GM03348 (cell line): Measurements from ENCODE around the gene BCAR3.
"Not testable (repeated sequence)": the region's sequence is repeated elsewhere in the genome, so short reads cannot be mapped to it uniquely, and the experiment has no call there.

Experiments
- DNase-seq: peaks from one replicate; pipeline ENCODE4 v3.0.0; 2012; ENCODE audit warnings: low spot score

The BCAR3 gene

GRCh38 chr1:93576746-93577145 lies 104.9 kb downstream of the BCAR3 start:
- no peak for DNase-seq

DNA sequence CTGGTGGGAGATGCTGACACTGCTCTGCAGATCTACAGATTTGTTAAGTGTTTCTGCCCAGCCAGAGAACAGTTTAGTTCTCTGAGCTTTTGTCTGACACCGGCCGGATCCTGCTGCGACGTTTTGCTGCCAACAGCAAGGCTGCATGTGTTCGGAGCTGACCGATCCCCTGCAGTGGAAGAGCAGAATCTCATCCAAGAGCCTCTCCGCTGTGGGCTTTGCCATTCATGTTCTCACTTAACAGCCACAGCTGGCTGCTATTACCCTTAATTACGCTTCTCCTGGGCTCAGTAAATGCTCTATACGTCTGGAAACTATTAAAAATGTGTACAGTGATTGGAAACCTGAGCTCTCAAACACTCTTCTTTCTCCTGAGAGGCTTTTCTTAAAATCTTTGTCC lies 105.3 kb downstream of the BCAR3 start:
- DNase-seq = no peak

- DNase-seq = no peak
Measured at GRCh38 chr1:93575621-93576284, 105.9 kb downstream of the BCAR3 start.

DNA sequence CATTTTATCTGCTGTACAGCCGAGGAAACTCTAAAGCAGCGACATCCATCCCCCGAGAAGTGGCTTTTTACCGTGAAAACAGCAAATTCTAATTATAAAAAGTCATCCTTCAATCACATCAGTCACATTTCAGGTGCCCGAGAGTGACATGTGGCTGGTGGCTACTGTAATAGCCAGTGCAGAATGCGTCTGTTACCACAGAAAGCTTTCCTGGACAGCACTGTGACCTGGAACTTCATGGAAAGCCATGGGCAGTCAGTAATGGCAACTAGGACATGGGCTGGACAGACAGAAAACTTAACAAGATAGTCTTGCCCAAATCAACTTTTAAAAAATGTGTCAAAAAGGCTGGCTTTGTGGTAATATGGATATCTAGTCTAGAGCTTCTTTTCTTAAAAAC lies 106.6 kb downstream of the BCAR3 start:
- no peak for DNase-seq

DNA sequence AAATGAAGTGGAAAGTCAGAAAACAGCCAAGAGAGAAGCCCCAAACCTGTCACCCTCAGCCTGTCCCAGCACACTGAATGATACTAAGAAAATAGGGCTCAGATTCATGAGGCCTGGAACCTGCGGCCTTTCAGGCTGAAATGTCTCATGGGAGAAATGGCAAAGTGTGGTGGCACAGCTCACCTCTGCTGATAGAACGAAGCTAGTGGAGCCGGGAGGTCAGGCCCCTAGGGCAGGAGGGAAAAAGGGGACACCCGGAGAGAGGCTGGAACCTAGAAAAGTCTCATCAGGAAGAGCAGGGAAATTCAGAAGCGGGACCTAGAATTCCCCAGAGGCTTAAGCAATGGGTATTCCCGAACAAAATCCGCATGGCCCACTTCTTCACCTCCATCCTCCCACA lies 107.1 kb downstream of the BCAR3 start:
- no peak for DNase-seq

- DNase-seq = no peak
Measured at GRCh38 chr1:93573940-93574469, 107.6 kb downstream of the BCAR3 start.

GRCh38 chr1:93571623-93572310 lies 109.9 kb downstream of the BCAR3 start:
- DNase-seq = no peak

- DNase-seq = no peak
Measured at GRCh38 chr1:93569489-93569888, 112.1 kb downstream of the BCAR3 start.

GRCh38 chr1:93567255-93567918 lies 114.2 kb downstream of the BCAR3 start:
- peak; percentile 66 for DNase-seq

DNA sequence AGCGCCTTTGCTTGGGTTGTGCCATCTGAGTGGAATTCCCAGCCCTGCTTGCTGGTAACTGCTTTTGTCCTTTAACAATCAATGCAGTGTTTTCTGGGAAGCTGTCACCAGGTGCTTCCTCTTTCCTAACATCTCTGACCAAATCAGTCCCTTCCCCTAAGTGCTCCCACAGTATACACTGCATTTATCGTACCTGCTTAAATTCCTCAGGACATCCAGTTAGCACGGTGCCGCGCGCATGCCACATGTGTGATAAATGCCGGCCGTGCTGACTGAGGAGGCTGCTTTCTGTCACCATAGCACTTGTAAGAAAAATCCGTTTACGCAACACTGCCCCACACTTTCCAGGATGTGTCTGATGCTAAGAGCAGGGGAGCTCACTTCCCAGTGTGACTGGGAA lies 115.4 kb downstream of the BCAR3 start:
- no peak for DNase-seq

DNA sequence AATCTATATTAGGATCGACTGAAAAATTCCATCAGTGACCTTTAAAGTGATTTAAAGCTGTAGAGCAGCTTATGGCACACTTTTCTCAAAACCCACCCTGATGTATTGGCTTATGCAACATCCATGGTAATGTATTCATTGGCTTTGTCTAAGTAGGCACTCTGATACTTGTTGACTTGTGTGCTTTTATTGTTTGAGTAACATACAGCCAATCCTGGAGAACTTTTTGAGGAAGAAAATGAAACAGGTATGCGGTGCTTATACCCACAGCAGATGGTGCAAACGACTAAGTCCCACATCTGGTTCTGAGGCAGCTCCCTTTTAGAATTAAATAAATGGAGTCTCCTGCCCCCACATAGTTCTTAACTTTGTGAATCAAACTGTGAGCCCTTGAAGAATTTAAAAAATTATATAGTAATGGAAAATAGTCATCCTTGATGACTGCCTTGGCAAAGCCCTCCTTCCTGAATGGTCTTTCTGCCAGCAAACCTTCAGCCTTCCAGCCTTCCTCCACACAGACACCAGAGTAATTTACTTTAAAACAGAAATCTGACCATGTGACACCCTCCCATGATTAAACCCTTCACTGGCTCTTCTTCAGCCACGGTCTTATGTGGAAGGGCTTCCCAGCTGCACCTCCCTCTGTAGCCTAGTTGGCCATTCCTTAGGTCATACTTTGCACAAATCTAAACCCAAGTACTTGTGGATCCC lies 116.0 kb downstream of the BCAR3 start:
- DNase-seq = peak; percentile 69

DNA sequence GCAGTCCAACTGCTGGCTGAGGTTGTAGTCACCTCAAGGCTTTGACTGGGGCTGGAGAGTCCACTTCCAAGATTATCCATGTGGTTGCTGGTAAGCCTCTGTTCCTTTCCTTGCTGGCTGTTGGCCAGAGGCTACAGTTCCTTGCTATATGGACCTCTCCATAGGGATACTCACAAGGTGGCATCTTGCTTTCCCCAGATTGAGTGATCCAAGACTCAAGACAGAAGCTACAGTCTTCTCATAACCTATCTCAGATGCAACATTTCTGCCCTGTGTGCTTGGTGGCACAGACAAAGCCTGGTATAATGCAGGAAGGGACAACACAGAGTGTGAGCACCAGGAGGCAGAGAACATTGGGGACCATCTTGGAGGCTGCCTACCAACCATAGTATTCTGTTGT lies 121.9 kb downstream of the BCAR3 start:
- no peak for DNase-seq

DNA sequence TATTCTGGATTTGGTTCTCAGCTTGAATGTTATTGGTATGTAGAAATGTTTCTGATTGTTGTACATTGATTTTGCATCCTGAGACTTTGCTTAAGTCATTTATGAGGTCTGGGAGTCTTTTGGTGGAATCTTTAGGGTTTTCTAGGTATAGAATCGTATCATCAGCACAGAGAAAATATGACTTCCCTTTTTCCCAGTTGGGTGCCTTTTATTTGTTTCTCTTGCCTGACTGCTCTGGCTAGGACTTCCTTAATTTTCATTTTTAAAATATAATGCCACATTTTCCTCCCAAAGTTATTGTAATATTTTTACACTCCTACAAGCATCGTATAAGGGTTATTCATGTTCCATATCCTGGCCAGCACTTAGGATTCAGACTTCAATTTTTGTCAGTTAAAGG lies 122.6 kb downstream of the BCAR3 start:
- DNase-seq = no peak

GRCh38 chr1:93556291-93556690 lies 125.3 kb downstream of the BCAR3 start:
- no peak for DNase-seq

- DNase-seq = no peak
Measured at GRCh38 chr1:93554883-93555872, 126.5 kb downstream of the BCAR3 start.

GRCh38 chr1:93553886-93554490 lies 127.6 kb downstream of the BCAR3 start:
- DNase-seq = not testable (repeated sequence)

DNA sequence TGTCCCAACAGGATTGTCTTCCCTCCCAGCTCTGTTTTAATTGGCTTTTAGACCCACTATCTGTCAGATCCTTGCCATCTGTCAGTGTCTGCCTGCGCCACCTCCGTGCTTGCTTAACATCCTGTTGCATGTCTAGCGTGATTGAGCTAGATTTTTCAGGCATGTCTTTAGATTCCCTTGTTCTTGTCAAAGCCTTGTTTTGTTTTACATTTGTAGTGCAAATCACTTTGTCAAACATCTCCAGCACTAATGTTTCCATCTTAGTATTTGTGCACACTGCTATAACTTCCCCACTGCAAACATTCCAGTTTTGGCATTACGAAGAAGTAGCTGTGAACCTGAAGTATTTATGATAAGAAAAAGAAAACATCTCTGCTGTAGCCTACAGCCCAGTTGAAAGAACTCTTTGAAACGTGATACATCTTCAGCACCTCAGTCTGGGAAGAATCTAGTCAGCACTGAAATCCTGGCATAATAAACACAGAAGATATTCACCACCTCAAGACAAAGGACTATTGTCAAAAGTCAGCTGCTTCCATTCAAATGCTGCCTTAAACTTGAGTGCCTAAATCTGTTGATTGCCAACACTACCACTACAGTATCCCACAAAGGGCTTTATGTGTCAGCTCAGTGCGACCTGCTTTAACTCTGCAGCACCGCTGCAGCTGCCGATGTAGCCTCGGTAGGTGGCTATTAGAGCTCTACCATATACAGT lies 128.7 kb downstream of the BCAR3 start:
- peak; percentile 68 for DNase-seq

- DNase-seq = no peak
Measured at GRCh38 chr1:93549811-93550210, 131.8 kb downstream of the BCAR3 start.

GRCh38 chr1:93549131-93549530 lies 132.5 kb downstream of the BCAR3 start:
- no peak for DNase-seq
